IPS DF 19.7 (cell line): ENCODE measurements around the gene RPS28.
"Not testable (repeated sequence)": the region's sequence is repeated elsewhere in the genome, so short reads cannot be mapped to it uniquely, and the experiment has no call there.

Source experiments
- DNase-seq: peaks from one replicate; pipeline ENCODE4 v3.0.0-alpha.2; 2013; ENCODE audit warnings: low read depth, low spot score

The RPS28 gene

GRCh38 chr19:8321067-8321985 lies at the start of gene RPS28, which contains the start of gene NDUFA7:
Gene RPS28, plus strand, starts transcription at chr19:8321496. Its CDS starts 35 bp downstream, at chr19:8321531.
Gene NDUFA7, minus strand, starts transcription at chr19:8321375. Its CDS starts 17 bp downstream, at chr19:8321358.
- DNase-seq, result no peak

- DNase-seq, result not testable (repeated sequence)
Observed at GRCh38 chr19:8276508-8276907, 44.8 kb upstream of the RPS28 start.

DNA sequence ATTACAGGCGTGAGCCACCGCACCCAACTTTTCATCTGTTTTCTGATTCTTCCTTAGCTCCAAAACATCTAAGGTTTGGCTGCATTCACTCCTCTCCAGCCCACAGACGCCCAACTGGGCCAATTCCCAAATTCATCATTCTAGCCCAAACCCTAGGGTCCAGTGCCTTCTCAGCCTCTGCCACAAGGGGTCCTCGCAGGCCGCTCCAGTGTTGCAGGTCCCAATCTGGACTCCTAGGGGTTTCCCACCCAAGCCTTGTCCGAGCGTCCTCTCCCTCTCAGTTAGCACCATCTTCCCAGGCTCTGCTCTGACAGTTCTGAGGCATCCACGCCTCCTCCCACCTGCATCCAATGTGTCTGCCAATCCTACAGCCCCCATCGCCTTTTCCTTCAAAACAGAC lies 30.0 kb upstream of the RPS28 start:
- DNase-seq, result not testable (repeated sequence)

DNA sequence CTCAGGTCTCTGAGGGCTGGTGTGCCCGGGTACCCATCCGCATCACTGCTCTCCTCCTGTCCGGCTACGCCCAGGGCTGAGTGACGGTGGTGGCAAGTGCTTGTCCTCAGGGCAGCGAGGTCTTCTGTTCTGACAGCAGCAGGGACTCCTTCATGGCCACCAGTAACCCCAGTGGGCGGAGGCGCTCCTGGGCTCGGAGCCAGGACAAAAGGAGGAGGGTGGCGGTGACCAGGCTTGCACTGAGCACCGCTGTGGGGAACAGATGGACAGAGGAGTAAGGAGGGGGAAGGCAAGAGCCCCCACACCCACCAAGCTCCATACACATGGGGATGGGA lies 19.0 kb upstream of the RPS28 start:
- no peak for DNase-seq

DNA sequence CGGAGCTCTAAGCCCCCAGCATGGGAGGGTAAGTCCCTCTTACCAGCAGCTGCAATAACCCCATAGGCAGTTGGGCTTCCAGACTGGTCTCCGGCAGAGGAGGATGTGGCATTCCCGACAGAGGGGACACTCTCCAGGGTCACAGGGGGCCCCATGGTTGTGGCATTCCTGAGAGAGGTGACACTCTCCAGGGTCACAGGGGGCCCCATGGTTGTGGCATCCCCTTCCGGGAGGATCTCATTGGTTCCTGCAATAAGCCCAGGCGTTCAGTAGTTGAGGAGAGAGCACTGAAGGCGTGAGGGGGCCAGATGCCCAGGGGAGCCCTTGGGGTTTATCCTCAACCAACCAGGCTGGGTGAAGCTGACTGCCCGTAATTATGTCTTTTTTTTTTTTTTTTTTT lies 18.6 kb upstream of the RPS28 start:
- DNase-seq, result no peak

DNA sequence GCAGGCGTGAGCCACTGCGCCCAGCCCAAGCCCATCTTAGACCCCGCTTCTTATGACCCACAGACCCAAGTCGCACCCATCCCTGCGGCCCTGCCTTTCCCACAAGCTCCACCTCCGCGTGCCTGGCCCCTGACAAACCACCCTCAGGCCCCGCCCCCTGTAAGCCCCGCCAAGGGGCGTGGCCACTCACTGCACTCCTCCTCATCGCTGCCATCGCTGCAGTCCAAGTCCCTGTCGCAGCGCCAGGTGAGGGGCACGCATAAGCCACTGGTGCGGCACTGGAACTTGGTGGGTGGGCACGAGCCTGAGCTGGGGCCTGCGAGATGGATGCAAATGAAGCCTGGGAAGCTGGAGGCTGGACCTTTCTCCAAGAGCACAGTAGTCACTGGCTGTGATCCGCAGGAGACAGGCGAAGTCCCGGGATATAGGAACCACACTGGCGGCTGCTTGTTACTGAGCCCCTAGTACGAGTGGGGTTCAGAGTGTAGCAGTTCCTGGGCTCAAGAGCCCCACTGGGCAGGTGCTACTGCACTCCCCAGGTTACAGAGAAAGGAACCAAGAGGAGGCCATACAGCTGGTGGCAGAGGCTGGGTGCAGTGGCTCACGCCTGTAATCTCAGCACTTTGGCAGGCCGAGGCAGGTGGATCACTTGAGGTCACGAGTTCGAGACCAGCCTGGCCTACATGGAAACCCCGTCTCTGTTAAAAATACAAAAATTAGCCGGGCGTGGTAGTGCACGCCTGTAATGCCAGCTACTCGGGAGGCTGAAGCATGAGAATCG lies 16.3 kb upstream of the RPS28 start:
- DNase-seq, result no peak

GRCh38 chr19:8305798-8306197 lies 15.5 kb upstream of the RPS28 start:
- no peak for DNase-seq

GRCh38 chr19:8306235-8307054 lies 14.9 kb upstream of the RPS28 start:
- no peak for DNase-seq

DNA sequence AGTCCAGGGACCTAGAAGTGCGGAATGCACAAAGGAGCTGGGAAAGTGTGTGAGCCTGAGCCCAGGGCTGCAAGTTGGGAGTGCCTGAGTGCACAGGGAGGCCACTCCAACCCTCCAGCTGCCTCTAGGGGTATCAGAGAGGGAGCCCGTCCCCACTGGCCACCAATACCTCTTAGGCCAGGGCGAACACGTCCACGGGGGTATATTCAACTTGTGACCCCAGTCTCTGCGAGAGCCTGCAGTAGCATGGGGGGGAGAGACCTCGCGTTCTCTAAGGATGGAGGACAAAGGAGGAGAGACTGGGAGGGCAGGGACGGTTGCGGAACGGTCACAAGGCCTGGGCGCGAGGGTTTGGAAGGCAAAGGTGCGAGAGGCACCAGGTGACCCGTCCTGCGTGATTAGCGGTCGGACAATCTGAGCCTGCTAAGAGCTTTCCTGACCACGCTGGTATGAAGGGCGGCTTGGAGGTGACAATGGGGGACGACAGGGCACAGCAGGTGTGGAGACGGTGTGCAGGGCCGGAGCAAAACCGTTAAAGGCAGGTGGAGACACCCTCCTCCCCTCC lies 13.8 kb upstream of the RPS28 start:
- DNase-seq, result no peak

DNA sequence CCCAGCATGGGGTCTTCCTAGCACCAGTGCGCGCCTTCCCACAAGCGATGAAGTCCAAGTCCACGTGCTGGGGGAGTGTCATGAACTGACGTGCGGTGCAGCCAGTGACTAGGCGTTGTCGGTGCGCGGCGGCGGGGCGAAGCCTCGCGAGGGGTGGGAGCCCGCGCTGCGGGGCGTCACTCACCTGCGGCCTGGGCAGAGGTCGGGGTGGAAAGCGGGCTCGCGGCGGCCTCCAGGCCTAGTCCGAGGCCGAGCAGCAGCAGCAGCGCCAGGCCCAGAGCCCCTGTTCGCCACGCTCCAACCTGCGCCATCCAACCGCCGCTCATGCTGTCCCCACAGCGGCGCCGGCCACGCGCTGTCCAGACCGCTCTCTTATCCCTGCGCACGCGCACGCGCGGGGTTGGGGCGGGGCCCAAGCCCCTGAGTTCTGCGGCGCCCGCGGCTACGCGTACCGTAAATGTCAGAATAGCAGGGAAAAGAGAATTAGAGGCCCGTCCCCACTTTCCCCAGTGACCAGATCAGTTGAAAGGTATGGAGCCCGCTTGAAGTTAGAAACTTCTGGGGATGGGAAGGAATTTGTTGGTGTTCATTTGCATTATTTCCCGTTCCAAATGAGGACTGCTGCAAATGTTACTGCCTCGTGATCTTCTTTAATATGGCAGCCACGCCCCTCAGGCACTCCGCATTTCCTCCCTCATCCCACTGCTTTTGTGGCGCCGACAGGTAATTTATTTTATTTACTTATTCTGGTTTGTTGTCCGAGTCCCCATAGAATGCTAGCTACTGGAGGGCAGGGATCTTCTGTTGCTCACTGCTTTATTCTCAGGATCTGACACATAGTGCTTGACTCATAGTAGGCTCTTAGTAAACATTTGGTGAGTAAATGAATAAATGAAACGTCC lies 13.1 kb upstream of the RPS28 start, which contains the start of gene CD320:
Gene CD320 (minus strand): TSS at position 394 of the 902 bp plus-strand sequence. CDS start 68 bp downstream, at position 326.
- DNase-seq, result no peak

GRCh38 chr19:8308891-8309291 lies 12.4 kb upstream of the RPS28 start:
- DNase-seq, result no peak

GRCh38 chr19:8310342-8311055 lies 10.8 kb upstream of the RPS28 start:
- no peak for DNase-seq

DNA sequence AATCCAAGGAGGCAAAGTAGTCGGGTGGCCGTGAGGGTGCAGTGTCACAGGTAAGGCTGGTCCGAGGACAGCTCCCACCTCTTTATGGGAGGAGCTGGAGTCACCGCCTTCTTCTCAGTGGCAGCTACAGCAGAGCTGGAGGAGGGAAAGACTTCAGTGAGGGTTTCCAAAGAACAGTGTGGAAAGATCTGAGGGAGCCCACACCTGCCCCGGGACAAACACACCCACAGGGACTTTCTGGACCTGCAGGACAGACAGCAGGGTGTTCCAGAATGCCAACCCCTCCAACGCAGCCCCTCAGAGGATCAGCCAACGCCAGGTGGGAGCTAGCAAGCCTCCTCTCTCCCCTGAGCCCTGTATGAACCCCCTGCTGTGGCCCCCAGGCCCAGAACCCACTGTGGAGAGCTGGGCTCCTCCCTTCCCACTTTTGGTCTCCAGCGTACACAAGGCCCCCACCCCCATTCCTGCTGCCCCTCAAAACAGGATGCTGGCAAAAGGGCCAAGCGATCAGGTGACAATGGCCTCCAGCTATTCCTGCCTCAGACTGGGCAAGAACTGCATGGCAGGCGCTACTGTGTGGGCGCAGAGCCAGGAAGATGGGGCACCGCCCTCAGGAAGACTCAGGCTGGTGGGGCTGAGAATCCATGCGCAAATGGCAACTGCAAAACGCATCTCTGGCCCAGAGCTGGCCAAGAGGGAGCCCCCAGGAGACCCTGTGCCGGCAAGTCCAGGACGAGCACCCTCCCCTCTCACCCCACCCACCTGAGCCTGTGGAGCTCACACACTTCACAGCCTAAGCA lies 9.6 kb upstream of the RPS28 start:
- no peak for DNase-seq

- DNase-seq, result not testable (repeated sequence)
Observed at GRCh38 chr19:8314981-8315640, 6.2 kb upstream of the RPS28 start.

DNA sequence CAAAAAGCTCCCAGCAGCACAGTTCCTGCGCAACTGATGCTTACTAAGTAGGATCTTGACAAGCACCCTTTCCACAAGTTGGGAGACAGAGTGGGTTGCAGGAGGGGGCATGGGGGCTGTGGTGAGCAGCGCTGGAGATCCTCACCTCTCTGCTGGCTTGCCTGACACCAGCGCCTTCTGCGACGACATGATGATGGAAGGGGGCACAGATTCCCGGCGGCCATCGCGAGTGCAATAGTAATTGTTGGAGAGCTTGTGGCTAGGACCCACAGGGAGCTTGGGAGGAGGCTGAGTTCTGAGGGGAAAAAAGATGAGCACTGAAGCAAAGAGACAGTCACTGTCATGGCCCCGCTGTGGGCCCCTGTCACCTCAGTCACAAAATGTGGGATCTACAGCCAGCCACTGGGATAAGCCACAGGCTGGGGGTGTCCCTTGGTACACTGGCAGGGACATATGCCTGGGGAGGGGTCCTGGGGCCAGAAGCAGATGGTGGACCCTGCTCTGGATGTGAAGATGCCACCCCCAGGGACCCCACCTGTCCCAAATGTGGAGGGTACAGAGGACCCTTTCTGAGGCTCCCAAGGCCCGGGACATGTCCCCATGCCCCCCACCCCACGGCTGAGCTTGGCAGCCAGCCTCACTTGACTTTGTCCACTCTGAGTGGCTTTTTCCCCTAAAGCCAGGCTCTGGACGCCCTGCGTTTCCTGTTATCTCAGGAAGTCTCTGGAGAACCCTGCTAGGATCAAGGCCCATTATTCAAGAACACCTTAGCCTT lies 4.8 kb upstream of the RPS28 start:
- no peak for DNase-seq

DNA sequence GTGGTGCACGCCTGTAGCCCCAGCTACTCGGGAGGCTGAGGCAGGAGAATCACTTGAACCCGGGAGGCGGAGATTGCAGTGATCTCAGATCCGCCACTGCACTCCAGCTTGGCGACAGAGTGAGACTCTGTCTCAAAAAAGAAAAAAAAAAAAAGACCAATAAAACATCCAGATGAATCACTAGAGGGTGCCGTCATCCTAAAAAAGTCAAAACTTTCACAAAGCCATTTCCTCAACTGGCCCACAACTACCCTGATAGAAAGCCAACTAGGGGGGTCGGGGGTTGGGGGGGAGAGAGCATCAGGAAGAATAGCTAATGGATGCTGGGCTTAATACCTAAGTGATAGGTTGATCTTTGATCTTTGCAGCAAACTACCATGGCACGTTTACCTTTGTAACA lies 2.5 kb upstream of the RPS28 start:
- not testable (repeated sequence) for DNase-seq

DNA sequence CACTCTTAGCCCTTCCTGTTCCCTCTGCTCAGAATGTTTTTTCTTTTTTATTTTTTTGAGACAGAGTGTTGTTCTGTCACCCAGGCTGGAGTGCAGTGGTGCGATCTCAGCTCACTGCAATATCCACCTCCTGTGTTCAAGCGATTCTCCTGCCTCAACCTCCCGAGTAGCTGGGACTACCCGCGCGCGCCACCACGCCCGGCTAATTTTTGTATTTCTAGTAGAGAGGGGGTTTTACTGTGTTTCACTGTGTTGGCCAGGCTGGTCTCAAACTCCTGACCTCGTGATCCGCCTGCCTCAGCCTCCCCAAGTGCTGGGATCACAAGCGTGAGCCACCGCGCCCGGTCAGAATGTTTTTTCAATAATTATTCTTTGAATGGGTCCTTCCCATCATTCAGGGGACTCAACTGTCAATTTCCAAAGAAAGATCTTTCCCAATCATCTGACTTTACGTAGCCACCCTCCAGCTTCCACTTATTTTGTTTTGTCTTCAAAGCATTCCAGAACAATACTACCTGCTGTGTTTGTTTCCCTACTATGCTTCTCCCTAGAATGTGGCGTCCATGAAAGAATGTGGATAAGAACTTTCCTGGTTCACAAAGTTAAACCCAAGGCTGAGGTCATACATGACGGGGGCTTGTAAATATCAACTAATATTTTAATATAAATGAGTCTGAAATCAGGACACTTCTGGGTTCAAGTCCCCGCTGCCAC lies 1.3 kb upstream of the RPS28 start:
- no peak for DNase-seq
